ENCODE measurements around the gene PLEKHG4. TPM values are rescaled to one million over a fixed set of nuclear protein-coding genes. Genes with fewer than 3 reads are reported as not detected.

PLEKHG4 gene
- total RNA-seq, 1 experiment from 2014 or later, result 78.0 TPM

GRCh38 chr16:67299269-67299668 lies 19.9 kb downstream of the PLEKHG4 start:
- no peaks in the 10 kb centered on the region for H3K9me3 ChIP-seq
- no peak for DNase-seq
- no peak overlapping the region for H3K4me3 ChIP-seq
- no peaks in the 10 kb centered on the region for H3K36me3 ChIP-seq
- H3K27me3 ChIP-seq, result no peaks in the 10 kb centered on the region

- peak; percentile 62 for DNase-seq
- Histone ChIP-seq H3K9me3 (no peaks in the 10 kb centered on the region), H3K4me3 (no peak overlapping the region), H3K36me3 (no peaks in the 10 kb centered on the region), H3K27me3 (no peaks in the 10 kb centered on the region)
Measured at GRCh38 chr16:67301080-67301782, 21.9 kb downstream of the PLEKHG4 start.

GRCh38 chr16:67302076-67302475 lies 22.7 kb downstream of the PLEKHG4 start:
- DNase-seq, result no peak
- H3K36me3 ChIP-seq, result no peaks in the 10 kb centered on the region
- H3K27me3 ChIP-seq, result no peaks in the 10 kb centered on the region
- H3K4me3 ChIP-seq, result no peak overlapping the region
- H3K9me3 ChIP-seq, result no peaks in the 10 kb centered on the region

- Histone ChIP-seq H3K9me3 (no peaks in the 10 kb centered on the region), H3K27me3 (no peaks in the 10 kb centered on the region), H3K4me3 (no peak overlapping the region), H3K36me3 (no peaks in the 10 kb centered on the region)
- DNase-seq, result no peak
Measured at GRCh38 chr16:67302970-67303369, 23.6 kb downstream of the PLEKHG4 start.

- Histone ChIP-seq H3K27me3 (no peaks in the 10 kb centered on the region), H3K36me3 (no peaks in the 10 kb centered on the region), H3K4me3 (no peak overlapping the region), H3K9me3 (no peaks in the 10 kb centered on the region)
- DNase-seq, result peak; percentile 68
Measured at GRCh38 chr16:67304020-67304419, 24.7 kb downstream of the PLEKHG4 start.

- Histone ChIP-seq H3K9me3 (no peaks in the 10 kb centered on the region), H3K27me3 (no peaks in the 10 kb centered on the region), H3K4me3 (no peak overlapping the region), H3K36me3 (no peaks in the 10 kb centered on the region)
- no peak for DNase-seq
Measured at GRCh38 chr16:67305216-67306071, 26.1 kb downstream of the PLEKHG4 start.

GRCh38 chr16:67310561-67310960 lies 31.2 kb downstream of the PLEKHG4 start:
- no peaks in the 10 kb centered on the region for H3K27me3 ChIP-seq
- H3K9me3 ChIP-seq, result no peaks in the 10 kb centered on the region
- H3K4me3 ChIP-seq, result no peak overlapping the region
- DNase-seq, result no peak
- no peaks in the 10 kb centered on the region for H3K36me3 ChIP-seq

GRCh38 chr16:67311607-67312488 lies 32.5 kb downstream of the PLEKHG4 start:
- H3K36me3 ChIP-seq, result no peaks in the 10 kb centered on the region
- peak; percentile 93 for DNase-seq
- H3K4me3 ChIP-seq, result no peak overlapping the region
- H3K9me3 ChIP-seq, result no peaks in the 10 kb centered on the region
- no peaks in the 10 kb centered on the region for H3K27me3 ChIP-seq

GRCh38 chr16:67312719-67313118 lies 33.4 kb downstream of the PLEKHG4 start:
- no peak overlapping the region for H3K4me3 ChIP-seq
- H3K9me3 ChIP-seq, result no peaks in the 10 kb centered on the region
- H3K27me3 ChIP-seq, result no peaks in the 10 kb centered on the region
- no peak for DNase-seq
- H3K36me3 ChIP-seq, result no peaks in the 10 kb centered on the region

- Histone ChIP-seq H3K4me3 (no peak overlapping the region), H3K27me3 (no peaks in the 10 kb centered on the region), H3K9me3 (no peaks in the 10 kb centered on the region), H3K36me3 (no peaks in the 10 kb centered on the region)
- DNase-seq, result no peak
Measured at GRCh38 chr16:67317853-67318252, 38.5 kb downstream of the PLEKHG4 start.

- H3K36me3 ChIP-seq, result no peaks in the 10 kb centered on the region
- H3K9me3 ChIP-seq, result no peaks in the 10 kb centered on the region
- H3K27me3 ChIP-seq, result no peaks in the 10 kb centered on the region
- no peak for DNase-seq
- H3K4me3 ChIP-seq, result peak overlapping the region; percentile 43
Measured at GRCh38 chr16:67326115-67326471, 46.8 kb downstream of the PLEKHG4 start.

- H3K27me3 ChIP-seq, result no peaks in the 10 kb centered on the region
- no peaks in the 10 kb centered on the region for H3K9me3 ChIP-seq
- peak within 1 kb of the TSS; percentile 43 for H3K4me3 ChIP-seq
- H3K36me3 ChIP-seq, result no peaks in the 10 kb centered on the region
- peak; percentile 49 for DNase-seq
Measured at GRCh38 chr16:67326472-67327309, 47.4 kb downstream of the PLEKHG4 start, which contains the start of the genes KCTD19 and LRRC36. Gene KCTD19, minus strand, starts transcription at chr16:67326741. Its CDS starts 34 bp downstream, at chr16:67326707. Gene LRRC36, plus strand, starts transcription at chr16:67326815. Its CDS starts 48 bp downstream, at chr16:67326863.

GRCh38 chr16:67327743-67328142 lies 48.4 kb downstream of the PLEKHG4 start:
- no peaks in the 10 kb centered on the region for H3K9me3 ChIP-seq
- H3K27me3 ChIP-seq, result no peaks in the 10 kb centered on the region
- H3K36me3 ChIP-seq, result no peaks in the 10 kb centered on the region
- no peak for DNase-seq
- H3K4me3 ChIP-seq, result no peak overlapping the region

- Histone ChIP-seq H3K9me3 (no peaks in the 10 kb centered on the region), H3K27me3 (no peaks in the 10 kb centered on the region), H3K36me3 (no peaks in the 10 kb centered on the region), H3K4me3 (no peak overlapping the region)
- DNase-seq, result no peak
Measured at GRCh38 chr16:67329901-67330300, 50.6 kb downstream of the PLEKHG4 start.

- no peak for DNase-seq
- Histone ChIP-seq H3K36me3 (no peaks in the 10 kb centered on the region), H3K9me3 (no peaks in the 10 kb centered on the region), H3K27me3 (no peaks in the 10 kb centered on the region), H3K4me3 (no peak overlapping the region)
Measured at GRCh38 chr16:67333315-67333714, 54.0 kb downstream of the PLEKHG4 start.

GRCh38 chr16:67336116-67336515 lies 56.8 kb downstream of the PLEKHG4 start:
- Histone ChIP-seq H3K4me3 (no peak overlapping the region), H3K9me3 (no peaks in the 10 kb centered on the region), H3K36me3 (no peaks in the 10 kb centered on the region), H3K27me3 (no peaks in the 10 kb centered on the region)
- DNase-seq, result no peak
